Adipocyte (in vitro differentiated cells): Measurements from ENCODE around the gene TEX22.

ENCODE experiments used
- DNase-seq: peaks from one replicate; pipeline ENCODE4 v3.0.0-alpha.2; 2015; ENCODE audit warnings: low read depth
- H3K27me3 ChIP-seq: replicated peaks from 2 replicates; pipeline ENCODE4 v1.7.0; 2013; ENCODE audit warnings: mild to moderate bottlenecking, low read length, moderate library complexity; ENCODE audit not compliant: control insufficient read depth, insufficient read depth
- H3K36me3 ChIP-seq: 2 replicates; pipeline ENCODE4 v1.7.0; 2013; ENCODE audit warnings: low read length, mild to moderate bottlenecking, moderate library complexity; ENCODE audit not compliant: control insufficient read depth, insufficient read depth, severe bottlenecking
- H3K4me1 ChIP-seq: 2 replicates; pipeline ENCODE4 v1.7.0; 2013; ENCODE audit warnings: mild to moderate bottlenecking, low read length, moderate library complexity; ENCODE audit not compliant: control insufficient read depth, insufficient read depth
- H3K4me3 ChIP-seq: 2 replicates; pipeline ENCODE4 v1.7.0; 2013; ENCODE audit warnings: mild to moderate bottlenecking, low read length, moderate library complexity
- H3K9ac ChIP-seq: 2 replicates; pipeline ENCODE4 v1.7.0; 2013; ENCODE audit warnings: mild to moderate bottlenecking, low read length, moderate library complexity
- H3K9me3 ChIP-seq: 2 replicates; pipeline ENCODE4 v1.7.0; 2013; ENCODE audit warnings: mild to moderate bottlenecking, low read length, moderate library complexity; ENCODE audit not compliant: control insufficient read depth

Gene TEX22

DNA sequence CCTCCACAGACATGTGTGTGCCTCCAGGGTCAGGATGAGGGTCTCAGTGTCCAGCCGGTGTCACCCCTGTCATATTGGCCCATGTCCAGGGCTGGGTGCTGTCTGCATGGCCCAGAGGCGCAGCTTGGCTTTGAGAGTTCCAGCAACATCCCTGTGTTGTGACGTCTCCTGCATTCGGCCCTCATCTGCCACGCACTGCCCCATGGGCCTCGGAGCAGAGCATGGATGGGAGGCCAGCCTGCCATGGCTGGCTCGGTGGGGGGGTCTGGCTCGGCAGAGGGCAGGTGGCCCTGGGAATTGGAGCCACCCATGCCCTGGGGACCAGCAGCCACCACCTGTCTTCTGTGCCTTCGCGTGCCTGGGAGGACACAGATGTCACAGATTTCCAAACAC is 10.8 kb upstream of the TEX22 start:
- Histone ChIP-seq H3K9ac (no peak overlapping the region), H3K9me3 (no peaks in the 10 kb centered on the region), H3K27me3 (no peaks in the 10 kb centered on the region), H3K4me1 (no peaks in the 10 kb centered on the region), H3K36me3 (peaks cover 17% of the 10 kb centered on the region), H3K4me3 (no peak overlapping the region)
- DNase-seq = no peak

- Histone ChIP-seq H3K9ac (no peak overlapping the region), H3K4me1 (no peaks in the 10 kb centered on the region), H3K27me3 (no peaks in the 10 kb centered on the region), H3K4me3 (no peak overlapping the region), H3K36me3 (peaks cover 14% of the 10 kb centered on the region), H3K9me3 (no peaks in the 10 kb centered on the region)
- DNase-seq = no peak
Measured at GRCh38 chr14:105388110-105388951, 10.0 kb upstream of the TEX22 start.

DNA sequence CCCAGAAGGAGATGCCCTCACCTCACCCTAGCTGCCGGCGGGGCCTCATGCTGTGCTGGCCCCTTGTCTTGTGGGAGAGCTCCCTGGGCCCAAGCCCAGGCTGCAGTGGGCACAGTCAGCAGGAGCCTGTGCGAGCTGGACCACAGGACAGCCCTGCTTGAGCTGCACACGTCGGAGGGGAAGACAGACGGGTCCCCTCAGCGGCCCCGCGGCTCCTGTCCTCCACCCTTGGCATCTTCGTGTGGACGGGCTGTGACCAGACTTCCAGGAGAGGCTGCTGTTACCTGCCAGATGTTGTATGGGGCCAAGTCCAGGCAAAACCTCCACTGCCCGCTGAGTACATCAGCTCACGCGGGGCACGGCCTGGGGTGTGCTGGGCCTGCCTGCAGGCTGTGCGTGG is 9.4 kb upstream of the TEX22 start:
- Histone ChIP-seq H3K9me3 (no peaks in the 10 kb centered on the region), H3K4me1 (no peaks in the 10 kb centered on the region), H3K4me3 (no peak overlapping the region), H3K27me3 (no peaks in the 10 kb centered on the region), H3K9ac (no peak overlapping the region), H3K36me3 (peaks cover 14% of the 10 kb centered on the region)
- DNase-seq = no peak

GRCh38 chr14:105389534-105389933 is 8.8 kb upstream of the TEX22 start:
- H3K4me1 ChIP-seq = no peaks in the 10 kb centered on the region
- H3K9ac ChIP-seq = no peak overlapping the region
- no peak for DNase-seq
- no peak overlapping the region for H3K4me3 ChIP-seq
- no peaks in the 10 kb centered on the region for H3K27me3 ChIP-seq
- H3K9me3 ChIP-seq = no peaks in the 10 kb centered on the region
- peaks cover 14% of the 10 kb centered on the region for H3K36me3 ChIP-seq

GRCh38 chr14:105389976-105390848 is 8.1 kb upstream of the TEX22 start:
- no peak for DNase-seq
- Histone ChIP-seq H3K4me1 (no peaks in the 10 kb centered on the region), H3K9me3 (no peaks in the 10 kb centered on the region), H3K27me3 (no peaks in the 10 kb centered on the region), H3K4me3 (no peak overlapping the region), H3K9ac (no peak overlapping the region), H3K36me3 (peaks cover 7% of the 10 kb centered on the region)

GRCh38 chr14:105390849-105391500 is 7.4 kb upstream of the TEX22 start:
- H3K9me3 ChIP-seq = no peaks in the 10 kb centered on the region
- no peaks in the 10 kb centered on the region for H3K27me3 ChIP-seq

DNA sequence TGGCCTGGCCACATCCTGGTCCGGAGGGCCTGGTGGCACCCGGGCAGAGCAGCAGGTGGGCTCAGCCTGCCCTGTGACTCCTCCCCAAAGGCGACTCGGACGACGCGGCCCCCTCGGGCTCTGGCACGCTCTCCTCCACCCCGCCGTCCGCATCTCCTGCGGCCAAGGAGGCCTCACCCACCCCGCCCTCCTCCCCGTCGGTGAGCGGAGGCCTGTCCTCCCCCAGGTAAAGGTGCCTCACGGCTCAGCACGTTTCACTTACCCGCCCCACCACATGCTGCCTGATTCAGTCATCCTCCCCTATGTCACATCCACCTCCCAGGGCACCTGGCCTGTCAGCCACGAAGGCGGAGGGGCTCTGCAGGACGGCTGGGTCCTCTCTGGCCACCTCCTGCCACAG is 6.8 kb upstream of the TEX22 start:
- H3K9ac ChIP-seq = no peak overlapping the region
- H3K4me1 ChIP-seq = no peaks in the 10 kb centered on the region
- no peaks in the 10 kb centered on the region for H3K27me3 ChIP-seq
- no peak for DNase-seq
- H3K36me3 ChIP-seq = peaks cover 3% of the 10 kb centered on the region
- H3K9me3 ChIP-seq = no peaks in the 10 kb centered on the region
- no peak overlapping the region for H3K4me3 ChIP-seq

More at GRCh38 chr14:105390849-105391500, 7.4 kb upstream of the TEX22 start:
- Histone ChIP-seq H3K4me1 (no peaks in the 10 kb centered on the region), H3K36me3 (peaks cover 3% of the 10 kb centered on the region), H3K9ac (no peak overlapping the region), H3K4me3 (no peak overlapping the region)
- DNase-seq = no peak

GRCh38 chr14:105392131-105393090 is 5.9 kb upstream of the TEX22 start:
- no peak overlapping the region for H3K9ac ChIP-seq
- H3K4me1 ChIP-seq = no peaks in the 10 kb centered on the region
- no peaks in the 10 kb centered on the region for H3K9me3 ChIP-seq
- no peaks in the 10 kb centered on the region for H3K36me3 ChIP-seq
- H3K4me3 ChIP-seq = no peak overlapping the region
- no peaks in the 10 kb centered on the region for H3K27me3 ChIP-seq
- DNase-seq = no peak

DNA sequence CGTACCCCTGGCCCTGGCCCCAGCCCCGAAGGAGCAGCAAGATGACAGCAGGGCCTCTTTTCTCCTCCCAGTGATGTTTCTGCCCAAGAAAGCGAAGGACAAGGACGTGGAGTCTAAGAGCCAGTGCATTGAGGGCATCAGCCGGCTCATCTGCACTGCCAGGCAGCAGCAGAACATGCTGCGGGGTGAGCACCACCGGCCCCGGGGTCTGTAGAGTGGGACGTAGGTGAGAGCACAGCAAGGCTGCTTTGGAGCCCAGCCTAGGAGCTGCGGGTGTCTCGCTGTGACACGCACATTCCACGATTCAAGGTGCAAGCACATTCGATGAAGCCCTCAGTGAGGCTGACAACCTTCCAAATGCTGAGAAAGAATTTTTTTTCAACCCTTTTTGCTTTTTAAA is 5.2 kb upstream of the TEX22 start:
- Histone ChIP-seq H3K9ac (no peak overlapping the region), H3K36me3 (no peaks in the 10 kb centered on the region), H3K9me3 (no peaks in the 10 kb centered on the region), H3K4me3 (no peak overlapping the region), H3K27me3 (no peaks in the 10 kb centered on the region), H3K4me1 (peaks cover 4% of the 10 kb centered on the region)
- DNase-seq = no peak

DNA sequence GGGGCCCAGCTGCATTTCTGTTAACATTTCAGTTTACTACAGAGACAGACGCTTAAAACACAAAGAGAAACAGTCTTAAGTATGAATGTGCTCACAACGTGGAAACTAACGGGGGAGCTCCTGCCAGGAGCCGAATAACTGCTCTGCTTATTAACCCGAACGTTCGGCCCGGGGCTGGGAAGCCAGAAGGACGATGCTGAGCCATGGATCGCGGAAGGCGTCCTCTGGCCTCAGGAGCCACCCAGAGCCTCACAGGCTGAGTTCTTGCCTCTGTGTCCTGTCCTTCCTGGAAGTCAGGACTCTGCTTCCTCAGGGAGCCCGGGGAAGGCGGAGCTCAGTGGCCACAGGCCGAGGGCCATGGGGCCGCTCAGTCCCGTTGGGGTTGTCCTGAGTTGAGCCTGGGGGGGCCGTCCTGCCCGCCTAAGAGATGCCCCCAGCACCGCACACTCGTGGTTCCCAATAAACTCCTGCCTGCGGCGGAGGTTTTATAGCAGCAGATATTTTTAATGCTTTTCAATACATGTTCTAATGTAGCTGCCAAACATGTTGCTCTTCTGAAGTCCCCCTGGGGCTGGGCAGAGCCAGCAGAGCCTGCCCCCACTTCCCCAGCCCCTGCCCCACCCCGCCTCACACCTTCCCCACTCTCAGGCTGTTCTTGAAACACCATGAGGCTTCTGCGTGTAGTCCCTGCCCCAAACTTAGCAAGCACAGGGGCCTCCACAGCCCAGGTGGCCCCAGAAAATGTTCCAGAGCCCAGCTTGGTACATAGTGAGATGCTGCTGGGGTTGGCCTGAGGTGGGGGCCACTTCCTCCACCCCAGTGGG is 3.4 kb upstream of the TEX22 start:
- no peak for DNase-seq
- H3K4me1 ChIP-seq = peaks cover 15% of the 10 kb centered on the region
- H3K9me3 ChIP-seq = no peaks in the 10 kb centered on the region

More for the DNA sequence above, 3.4 kb upstream of the TEX22 start:
- no peak overlapping the region for H3K9ac ChIP-seq
- no peak overlapping the region for H3K4me3 ChIP-seq
- H3K36me3 ChIP-seq = no peaks in the 10 kb centered on the region
- no peaks in the 10 kb centered on the region for H3K27me3 ChIP-seq
